Epithelial cell of esophagus (primary cell): ENCODE results near the gene CHMP1A.
"Not testable (repeated sequence)": the region's sequence is repeated elsewhere in the genome, so short reads cannot be mapped to it uniquely, and the experiment has no call there.

ENCODE experiments used
- DNase-seq: peaks from one replicate; pipeline ENCODE4 v3.0.0; 2010; ENCODE audit warnings: low read depth
- H3K4me3 ChIP-seq: 2 replicates; pipeline ENCODE4 v1.5.1; 2011; ENCODE audit warnings: mild to moderate bottlenecking, low read length, control low read depth
- CTCF ChIP-seq: IDR thresholded peaks from 2 replicates; pipeline ENCODE4 v1.5.1; 2011; ENCODE audit warnings: low read depth, mild to moderate bottlenecking, low read length, control low read depth, inconsistent platforms; ENCODE audit not compliant: insufficient read depth; ENCODE audit errors: missing control alignments

The CHMP1A gene

GRCh38 chr16:89667633-89668032 lies 10.1 kb upstream of the CHMP1A start:
- no peak for TF ChIP-seq CTCF
- H3K4me3 ChIP-seq: no peak overlapping the region
- DNase-seq: no peak

GRCh38 chr16:89667000-89667399 lies 9.5 kb upstream of the CHMP1A start:
- TF ChIP-seq CTCF: peak; percentile 51
- DNase-seq: peak; percentile 46

GRCh38 chr16:89664238-89664637 lies 6.7 kb upstream of the CHMP1A start:
- not testable (repeated sequence) for H3K4me3 ChIP-seq, DNase-seq

More at GRCh38 chr16:89667000-89667399, 9.5 kb upstream of the CHMP1A start:
- not testable (repeated sequence) for H3K4me3 ChIP-seq

GRCh38 chr16:89661215-89661614 lies 3.7 kb upstream of the CHMP1A start:
- no peak for DNase-seq
- H3K4me3 ChIP-seq: no peak overlapping the region
- no peak for TF ChIP-seq CTCF

GRCh38 chr16:89660146-89660545 lies 2.6 kb upstream of the CHMP1A start:
- H3K4me3 ChIP-seq: no peak overlapping the region
- no peak for DNase-seq
- no peak for TF ChIP-seq CTCF

- H3K4me3 ChIP-seq: peak overlapping the region; percentile 95
- no peak for DNase-seq
- no peak for TF ChIP-seq CTCF
Measured at GRCh38 chr16:89658221-89658879, 842 bp upstream of the CHMP1A start.

- no peak for TF ChIP-seq CTCF
- peak overlapping the region; percentile 95 for H3K4me3 ChIP-seq
- no peak for DNase-seq
Measured at GRCh38 chr16:89656435-89657121, 930 bp downstream of the CHMP1A start.
